WTC11 (cell line): Measurements from ENCODE around the gene PBRM1.

Experiments
- FOXJ3 ChIP-seq: sonication (generic); formaldehyde crosslinking; IDR thresholded peaks from 2 replicates; pipeline ENCODE4 v1.9.0; 2021; ENCODE audit warnings: missing genetic modification reagents, mild to moderate bottlenecking, borderline replicate concordance
- TEAD4 ChIP-seq: sonication (generic); formaldehyde crosslinking; IDR thresholded peaks from 2 replicates; pipeline ENCODE4 v1.8.0; 2022; ENCODE audit warnings: mild to moderate bottlenecking, missing genetic modification reagents
- USF2 ChIP-seq: sonication (generic); formaldehyde crosslinking; IDR thresholded peaks from 2 replicates; pipeline ENCODE4 v1.8.1; 2023; ENCODE audit warnings: mild to moderate bottlenecking, missing genetic modification reagents, moderate library complexity
- ZBTB43 ChIP-seq: sonication (generic); formaldehyde crosslinking; IDR thresholded peaks from 2 replicates; pipeline ENCODE4 v1.8.1; 2023; ENCODE audit warnings: mild to moderate bottlenecking, missing genetic modification reagents
- ZNF263 ChIP-seq: sonication (generic); formaldehyde crosslinking; IDR thresholded peaks from 2 replicates; pipeline ENCODE4 v1.8.1; 2022; ENCODE audit warnings: low read depth, mild to moderate bottlenecking, moderate library complexity, missing genetic modification reagents
- TF ChIP-seq, protein P1 (sequence below): sonication (generic); formaldehyde crosslinking; IDR thresholded peaks from 2 replicates; pipeline ENCODE4 v1.8.0; 2022; ENCODE audit warnings: mild to moderate bottlenecking, missing genetic modification reagents
- TF ChIP-seq, protein P2 (sequence below): fragments of 200-600 bp; IDR thresholded peaks from 2 replicates; pipeline ENCODE4 v1.8.0; 2022; ENCODE audit warnings: antibody characterized with exemption
- TF ChIP-seq, protein P3 (sequence below): sonication (generic); formaldehyde crosslinking; IDR thresholded peaks from 2 replicates; pipeline ENCODE4 v1.8.1; 2023; ENCODE audit warnings: mild to moderate bottlenecking, missing genetic modification reagents
- TF ChIP-seq, protein P4 (sequence below): sonication (generic); formaldehyde crosslinking; conservative IDR thresholded peaks from 2 replicates; pipeline ENCODE4 v1.8.1; 2022; ENCODE audit warnings: mild to moderate bottlenecking, missing genetic modification reagents
- TF ChIP-seq, protein P5 (sequence below): sonication (generic); formaldehyde crosslinking; conservative IDR thresholded peaks from 2 replicates; pipeline ENCODE4 v1.8.1; 2023; ENCODE audit warnings: mild to moderate bottlenecking, low read depth, missing genetic modification reagents, moderate library complexity
- TF ChIP-seq, protein P6 (sequence below): sonication (generic); formaldehyde crosslinking; IDR thresholded peaks from 2 replicates; pipeline ENCODE4 v1.8.1; 2023; ENCODE audit warnings: mild to moderate bottlenecking, moderate library complexity, missing genetic modification reagents

DNA sequence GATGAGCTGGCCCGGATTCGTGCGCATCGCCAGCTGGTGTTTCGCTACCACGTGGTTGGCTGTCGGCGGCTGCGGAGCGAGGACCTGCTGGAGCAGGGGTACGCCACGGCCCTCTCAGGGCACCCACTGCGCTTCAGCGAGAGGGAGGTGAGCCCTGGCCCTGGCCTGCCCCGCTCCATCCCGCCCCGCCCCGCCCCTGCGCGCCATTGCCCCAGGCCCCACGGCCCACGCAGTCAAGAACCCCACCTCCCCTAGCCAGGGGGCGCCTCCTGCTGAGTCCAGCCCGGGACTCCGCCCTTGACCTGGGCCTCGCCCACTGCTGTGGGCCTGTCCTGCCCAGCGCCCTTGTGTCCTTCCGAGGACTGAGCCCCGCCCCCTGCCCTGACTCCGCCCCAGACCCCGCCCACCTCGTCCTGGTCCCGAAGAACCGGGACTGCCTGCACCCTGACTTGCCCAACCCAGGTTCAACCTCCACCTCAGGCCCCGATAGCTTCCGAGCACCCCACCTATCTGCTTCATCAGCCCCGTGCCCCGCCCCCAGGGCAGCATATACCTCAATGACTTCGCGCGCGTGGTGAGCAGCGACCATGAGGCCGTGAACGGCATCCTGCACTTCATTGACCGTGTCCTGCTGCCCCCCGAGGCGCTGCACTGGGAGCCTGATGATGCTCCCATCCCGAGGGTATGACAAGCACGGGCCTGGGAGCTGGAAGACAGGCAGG, 166.8 kb downstream of the PBRM1 start:
- TF ChIP-seq FOXJ3 (CRISPR knock-in tag) (no peak), TEAD4 (CRISPR knock-in tag) (no peak), USF2 (CRISPR knock-in tag) (no peak), ZBTB43 (no peak), ZNF263 (CRISPR knock-in tag) (no peak)
- TF ChIP-seq, protein P1, sequence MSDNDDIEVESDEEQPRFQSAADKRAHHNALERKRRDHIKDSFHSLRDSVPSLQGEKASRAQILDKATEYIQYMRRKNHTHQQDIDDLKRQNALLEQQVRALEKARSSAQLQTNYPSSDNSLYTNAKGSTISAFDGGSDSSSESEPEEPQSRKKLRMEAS (CRISPR knock-in tag) = no peak
- TF ChIP-seq, protein P2, sequence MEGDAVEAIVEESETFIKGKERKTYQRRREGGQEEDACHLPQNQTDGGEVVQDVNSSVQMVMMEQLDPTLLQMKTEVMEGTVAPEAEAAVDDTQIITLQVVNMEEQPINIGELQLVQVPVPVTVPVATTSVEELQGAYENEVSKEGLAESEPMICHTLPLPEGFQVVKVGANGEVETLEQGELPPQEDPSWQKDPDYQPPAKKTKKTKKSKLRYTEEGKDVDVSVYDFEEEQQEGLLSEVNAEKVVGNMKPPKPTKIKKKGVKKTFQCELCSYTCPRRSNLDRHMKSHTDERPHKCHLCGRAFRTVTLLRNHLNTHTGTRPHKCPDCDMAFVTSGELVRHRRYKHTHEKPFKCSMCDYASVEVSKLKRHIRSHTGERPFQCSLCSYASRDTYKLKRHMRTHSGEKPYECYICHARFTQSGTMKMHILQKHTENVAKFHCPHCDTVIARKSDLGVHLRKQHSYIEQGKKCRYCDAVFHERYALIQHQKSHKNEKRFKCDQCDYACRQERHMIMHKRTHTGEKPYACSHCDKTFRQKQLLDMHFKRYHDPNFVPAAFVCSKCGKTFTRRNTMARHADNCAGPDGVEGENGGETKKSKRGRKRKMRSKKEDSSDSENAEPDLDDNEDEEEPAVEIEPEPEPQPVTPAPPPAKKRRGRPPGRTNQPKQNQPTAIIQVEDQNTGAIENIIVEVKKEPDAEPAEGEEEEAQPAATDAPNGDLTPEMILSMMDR = no peak
- TF ChIP-seq, protein P3, sequence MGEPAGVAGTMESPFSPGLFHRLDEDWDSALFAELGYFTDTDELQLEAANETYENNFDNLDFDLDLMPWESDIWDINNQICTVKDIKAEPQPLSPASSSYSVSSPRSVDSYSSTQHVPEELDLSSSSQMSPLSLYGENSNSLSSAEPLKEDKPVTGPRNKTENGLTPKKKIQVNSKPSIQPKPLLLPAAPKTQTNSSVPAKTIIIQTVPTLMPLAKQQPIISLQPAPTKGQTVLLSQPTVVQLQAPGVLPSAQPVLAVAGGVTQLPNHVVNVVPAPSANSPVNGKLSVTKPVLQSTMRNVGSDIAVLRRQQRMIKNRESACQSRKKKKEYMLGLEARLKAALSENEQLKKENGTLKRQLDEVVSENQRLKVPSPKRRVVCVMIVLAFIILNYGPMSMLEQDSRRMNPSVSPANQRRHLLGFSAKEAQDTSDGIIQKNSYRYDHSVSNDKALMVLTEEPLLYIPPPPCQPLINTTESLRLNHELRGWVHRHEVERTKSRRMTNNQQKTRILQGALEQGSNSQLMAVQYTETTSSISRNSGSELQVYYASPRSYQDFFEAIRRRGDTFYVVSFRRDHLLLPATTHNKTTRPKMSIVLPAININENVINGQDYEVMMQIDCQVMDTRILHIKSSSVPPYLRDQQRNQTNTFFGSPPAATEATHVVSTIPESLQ (CRISPR knock-in tag) = no peak
- TF ChIP-seq, protein P4, sequence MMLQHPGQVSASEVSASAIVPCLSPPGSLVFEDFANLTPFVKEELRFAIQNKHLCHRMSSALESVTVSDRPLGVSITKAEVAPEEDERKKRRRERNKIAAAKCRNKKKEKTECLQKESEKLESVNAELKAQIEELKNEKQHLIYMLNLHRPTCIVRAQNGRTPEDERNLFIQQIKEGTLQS = no peak
- TF ChIP-seq, protein P5, sequence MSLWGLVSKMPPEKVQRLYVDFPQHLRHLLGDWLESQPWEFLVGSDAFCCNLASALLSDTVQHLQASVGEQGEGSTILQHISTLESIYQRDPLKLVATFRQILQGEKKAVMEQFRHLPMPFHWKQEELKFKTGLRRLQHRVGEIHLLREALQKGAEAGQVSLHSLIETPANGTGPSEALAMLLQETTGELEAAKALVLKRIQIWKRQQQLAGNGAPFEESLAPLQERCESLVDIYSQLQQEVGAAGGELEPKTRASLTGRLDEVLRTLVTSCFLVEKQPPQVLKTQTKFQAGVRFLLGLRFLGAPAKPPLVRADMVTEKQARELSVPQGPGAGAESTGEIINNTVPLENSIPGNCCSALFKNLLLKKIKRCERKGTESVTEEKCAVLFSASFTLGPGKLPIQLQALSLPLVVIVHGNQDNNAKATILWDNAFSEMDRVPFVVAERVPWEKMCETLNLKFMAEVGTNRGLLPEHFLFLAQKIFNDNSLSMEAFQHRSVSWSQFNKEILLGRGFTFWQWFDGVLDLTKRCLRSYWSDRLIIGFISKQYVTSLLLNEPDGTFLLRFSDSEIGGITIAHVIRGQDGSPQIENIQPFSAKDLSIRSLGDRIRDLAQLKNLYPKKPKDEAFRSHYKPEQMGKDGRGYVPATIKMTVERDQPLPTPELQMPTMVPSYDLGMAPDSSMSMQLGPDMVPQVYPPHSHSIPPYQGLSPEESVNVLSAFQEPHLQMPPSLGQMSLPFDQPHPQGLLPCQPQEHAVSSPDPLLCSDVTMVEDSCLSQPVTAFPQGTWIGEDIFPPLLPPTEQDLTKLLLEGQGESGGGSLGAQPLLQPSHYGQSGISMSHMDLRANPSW = no peak
- TF ChIP-seq, protein P6, sequence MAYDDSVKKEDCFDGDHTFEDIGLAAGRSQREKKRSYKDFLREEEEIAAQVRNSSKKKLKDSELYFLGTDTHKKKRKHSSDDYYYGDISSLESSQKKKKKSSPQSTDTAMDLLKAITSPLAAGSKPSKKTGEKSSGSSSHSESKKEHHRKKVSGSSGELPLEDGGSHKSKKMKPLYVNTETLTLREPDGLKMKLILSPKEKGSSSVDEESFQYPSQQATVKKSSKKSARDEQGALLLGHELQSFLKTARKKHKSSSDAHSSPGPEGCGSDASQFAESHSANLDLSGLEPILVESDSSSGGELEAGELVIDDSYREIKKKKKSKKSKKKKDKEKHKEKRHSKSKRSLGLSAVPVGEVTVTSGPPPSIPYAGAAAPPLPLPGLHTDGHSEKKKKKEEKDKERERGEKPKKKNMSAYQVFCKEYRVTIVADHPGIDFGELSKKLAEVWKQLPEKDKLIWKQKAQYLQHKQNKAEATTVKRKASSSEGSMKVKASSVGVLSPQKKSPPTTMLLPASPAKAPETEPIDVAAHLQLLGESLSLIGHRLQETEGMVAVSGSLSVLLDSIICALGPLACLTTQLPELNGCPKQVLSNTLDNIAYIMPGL = no peak
